GM12878 (cell line): ENCODE data around the gene APPL2. TPM values are rescaled to one million over a fixed set of nuclear protein-coding genes. Genes with fewer than 3 reads are reported as not detected.

Source experiments
- ATAC-seq: fragments of 200-7000 bp; cut with Tn5 transposase; 3 replicates; pipeline ENCODE4 v1.9.1; 2020; ENCODE audit warnings: mild to moderate bottlenecking, moderate library complexity
- BruUV-seq: library from RNA; stranded (reverse); fragments of 400-500 nt; replicated peaks from 2 replicates; lab custom pipeline; 2021; lab: Mats Ljungman, UMichigan
- CTCF ChIA-PET: fragments of 300-600 bp; sonication (Branson Sonifier 250); formaldehyde crosslinking; extraction: SDS; loops from one replicate; lab custom pipeline; 2021; ENCODE audit warnings: inconsistent platforms; lab: Yijun Ruan, JAX
- POLR2A ChIA-PET: fragments of 350-600 bp; formaldehyde crosslinking; extraction: SDS; loops from one replicate; lab custom pipeline; 2021; ENCODE audit warnings: inconsistent platforms; lab: Charles Lee
- RAD21 ChIA-PET: fragments of 300-600 bp; sonication (Branson Sonifier 250); formaldehyde crosslinking; loops from one replicate; lab custom pipeline; 2023; ENCODE audit warnings: antibody characterized with exemption; ENCODE audit not compliant: unreplicated experiment; lab: Charles Lee
- SMC1A ChIA-PET: fragments of 300-600 bp; sonication (Branson Sonifier 250); formaldehyde crosslinking; loops from one replicate; lab custom pipeline; 2023; ENCODE audit not compliant: unreplicated experiment, uncharacterized antibody; lab: Charles Lee
- DNase-seq: peaks from one replicate; pipeline ENCODE4 v3.0.0-alpha.2; 2011; ENCODE audit warnings: low read depth, low spot score
- FAIRE-seq: peaks from 3 replicates; lab custom pipeline; 2011; peaks lifted over from hg19 to GRCh38; lab: Jason Lieb, UNC
- H2AFZ ChIP-seq: 2 replicates; pipeline ENCODE4 v1.6.0; 2011; ENCODE audit warnings: low read depth, low read length, control low read depth; ENCODE audit not compliant: control insufficient read depth
- H3K27ac ChIP-seq: 2 replicates; pipeline ENCODE4 v1.5.1; 2011; ENCODE audit warnings: control low read depth; ENCODE audit not compliant: control insufficient read depth, insufficient read depth
- H3K27me3 ChIP-seq, 2 experiments: replicated peaks in 1 of 2; 2 replicates each; pipeline versions ENCODE4 v1.6.0 to v1.6.1; 2011; ENCODE audit warnings: low read length in 1 of 2; ENCODE audit not compliant: control insufficient read depth in 2 of 2, insufficient read depth in 2 of 2
- H3K36me3 ChIP-seq, 2 experiments: 2 replicates each; pipeline ENCODE4 v1.5.1; 2011; ENCODE audit warnings: low read length in 1 of 2; ENCODE audit not compliant: control insufficient read depth in 2 of 2, insufficient read depth in 2 of 2
- H3K4me1 ChIP-seq: 2 replicates; pipeline ENCODE4 v1.6.1; 2011; ENCODE audit warnings: mild to moderate bottlenecking, low read length, moderate library complexity, mixed read lengths; ENCODE audit not compliant: control insufficient read depth, insufficient read depth
- H3K4me2 ChIP-seq: 2 replicates; pipeline ENCODE4 v1.6.0; 2011; ENCODE audit warnings: control low read depth; ENCODE audit not compliant: control insufficient read depth, insufficient read depth
- H3K4me3 ChIP-seq: fragments of 200-600 bp; sonication (generic); 2 replicates; pipeline ENCODE4 v1.5.1; 2016
- H3K79me2 ChIP-seq: 2 replicates; pipeline ENCODE4 v1.6.0; 2011; ENCODE audit warnings: low read length; ENCODE audit not compliant: control insufficient read depth, insufficient read depth
- H3K9ac ChIP-seq: 2 replicates; pipeline ENCODE4 v1.8.0; 2011; ENCODE audit warnings: low read length, control low read depth, mixed read lengths; ENCODE audit not compliant: control insufficient read depth, insufficient read depth
- H3K9me3 ChIP-seq: replicated peaks from 3 replicates; pipeline ENCODE4 v1.5.1; 2011; ENCODE audit warnings: mild to moderate bottlenecking, low read length; ENCODE audit not compliant: control insufficient read depth, insufficient read depth
- H4K20me1 ChIP-seq: 2 replicates; pipeline ENCODE4 v1.6.0; 2011; ENCODE audit not compliant: control insufficient read depth, insufficient read depth
- BCL11A ChIP-seq: IDR thresholded peaks from 2 replicates; pipeline ENCODE4 v1.6.1; 2011; ENCODE audit warnings: low read depth, low read length
- BHLHE40 ChIP-seq, 2 experiments: fragments of 450-650 bp in 1 of 2; IDR thresholded peaks; 2 replicates each; pipeline ENCODE4 v1.6.1; 2011 to 2017; ENCODE audit warnings: low read depth in 2 of 2, borderline replicate concordance in 1 of 2, improper control_type of control experiment in 1 of 2, low read length in 1 of 2, mild to moderate bottlenecking in 1 of 2
- CBX3 ChIP-seq: fragments of 200-600 bp; sonication (generic); IDR thresholded peaks from 2 replicates; pipeline ENCODE4 v1.6.1; 2016; ENCODE audit warnings: low read depth, borderline replicate concordance
- EGR1 ChIP-seq, 2 experiments: IDR thresholded peaks; 1 replicate in 1 of 2; 2 replicates in 1 of 2; pipeline ENCODE4 v1.6.1; 2011 to 2012; ENCODE audit warnings: low read depth in 2 of 2, low read length in 2 of 2, borderline replicate concordance in 1 of 2, mild to moderate bottlenecking in 1 of 2, moderate library complexity in 1 of 2
- IKZF2 ChIP-seq, 2 experiments: fragments of 450-650 bp; IDR thresholded peaks; 2 replicates each; pipeline ENCODE4 v1.6.1; 2017; ENCODE audit warnings: mild to moderate bottlenecking in 2 of 2, moderate library complexity in 2 of 2
- JUNB ChIP-seq: IDR thresholded peaks from 2 replicates; pipeline ENCODE4 v1.6.1; 2016; ENCODE audit warnings: antibody characterized with exemption, mild to moderate bottlenecking
- KAT2A ChIP-seq: conservative IDR thresholded peaks from 2 replicates; pipeline ENCODE4 v1.6.1; 2011; ENCODE audit warnings: low read depth, low read length; ENCODE audit not compliant: control insufficient read depth
- MTA2 ChIP-seq: fragments of 450-650 bp; IDR thresholded peaks from 2 replicates; pipeline ENCODE4 v1.6.1; 2016; ENCODE audit warnings: low read depth, mild to moderate bottlenecking, moderate library complexity
- SMAD1 ChIP-seq: fragments of 450-650 bp; IDR thresholded peaks from 2 replicates; pipeline ENCODE4 v1.6.1; 2018; ENCODE audit warnings: mild to moderate bottlenecking, low read depth; ENCODE audit not compliant: partially characterized antibody
- SUPT20H ChIP-seq: IDR thresholded peaks from 2 replicates; pipeline ENCODE4 v1.6.1; 2011; ENCODE audit warnings: low read depth, mild to moderate bottlenecking, low read length, moderate library complexity, borderline replicate concordance; ENCODE audit not compliant: control insufficient read depth
- TARDBP ChIP-seq: IDR thresholded peaks from 2 replicates; pipeline ENCODE4 v1.6.1; 2016; ENCODE audit warnings: borderline replicate concordance
- ZNF207 ChIP-seq: fragments of 450-650 bp; IDR thresholded peaks from 2 replicates; pipeline ENCODE4 v1.6.1; 2014; ENCODE audit warnings: antibody characterized with exemption, mild to moderate bottlenecking, borderline replicate concordance
- ZNF274 ChIP-seq: IDR thresholded peaks from one replicate; pipeline ENCODE4 v1.8.0; 2011; ENCODE audit not compliant: insufficient read length, insufficient read depth
- WGBS: methylation state at CpG from one replicate; pipeline ENCODE4 v1.1.6; 2016; ENCODE audit warnings: low lambda C conversion rate; ENCODE audit not compliant: insufficient replicate concordance, insufficient coverage; ENCODE audit errors: missing lambda C conversion rate; 5-methylcytosine and 5-hydroxymethylcytosine counted together
- in situ Hi-C: fragments of 300-500 bp; cut with MboI; formaldehyde crosslinking; loops from 9 replicates; pipeline ENCODE4 v1.14.3; 2018; ENCODE audit warnings: mixed read lengths
- intact Hi-C: fragments of 100-400 bp; cut with micrococcal nuclease; formaldehyde crosslinking; loops from one replicate; pipeline ENCODE4 v1.14.2; 2022; ENCODE audit not compliant: unreplicated experiment
- polyA plus RNA-seq, 11 experiments: library from polyadenylated mRNA; depleted of rRNA in 4 of 11; unstranded in 6 of 11; stranded (reverse) in 5 of 11; fragments of >200 nt; fragmentation: Nextera tagmentation in 4 of 11; fragmentation: Illumina TruSeq in 1 of 11; extraction: Ambion mirVana in 4 of 11; extraction: Trizol in 1 of 11; gene quantifications; 1 replicate in 1 of 11; 2 replicates in 10 of 11; pipeline versions ENCODE4 v1.2.1 to v1.2.3, GENCODE V29; 2011 to 2016; ENCODE audit warnings: inconsistent platforms in 2 of 11, missing spikeins in 2 of 11, low read depth in 1 of 11
- total RNA-seq, 4 experiments: library from RNA; depleted of rRNA in 3 of 4; stranded (reverse); fragments of >200 nt in 3 of 4; fragmentation: Illumina TruSeq in 1 of 4; extraction: Trizol in 1 of 4; gene quantifications; 2 replicates each; pipeline versions ENCODE4 v1.2.1 to v1.2.3, GENCODE V29; 2013 to 2021

APPL2 gene
- total and polyA plus RNA-seq, 10 of the 15 experiments (the other 5 are each of a cell fraction or from before 2014, with no cell fraction given), result 1.9 to 14.2 (median 7.5) TPM

GRCh38 chr12:105218434-105218833, 17.5 kb downstream of the APPL2 start (continued):
- TF ChIP-seq CBX3 (no peak), KAT2A (no peak)
- TF ChIP-seq, all 136 proteins: peak for 0

- ChIA-PET RAD21 (no interaction called here), CTCF (interaction anchor here (1.2 kb wide), 1 partner anchor 9 kb away, joined by 3 read pairs; no protein-coding TSS in a partner anchor), SMC1A (interaction anchor here (0.5 kb wide), 1 partner anchor 183 kb away, joined by 3 read pairs; no protein-coding TSS in a partner anchor), POLR2A (no interaction called here)
- intact Hi-C loops (no loop called here), in situ Hi-C loops (no loop called here)
- Histone ChIP-seq H3K4me1 (no peaks in the 10 kb centered on the region), H3K79me2 (no peaks in the 10 kb centered on the region), H4K20me1 (no peaks in the 10 kb centered on the region; the same call in 1 of the 2 replicates), H3K9ac (no peak overlapping the region), H3K27me3 (no peaks in the 10 kb centered on the region), H2AFZ (no peak overlapping the region), H3K4me2 (no peak overlapping the region), H3K4me3 (no peak overlapping the region), H3K27ac (no peak overlapping the region), H3K36me3 (peaks cover 0 to 2% of the 10 kb centered on the region in 2 experiments; a peak in 3 of 4 replicates), H3K9me3 (no peaks in the 10 kb centered on the region)
- TF ChIP-seq EGR1 (IDR thresholded peaks at IDR 0.05; ENCODE audit: borderline replicate concordance in 1 of 2, low read depth in 2 of 2, low read length in 2 of 2), result no peak
- TF ChIP-seq ZNF207, result no peak
- TF ChIP-seq IKZF2 (IDR thresholded peaks at IDR 0.05), result no peak
- TF ChIP-seq TARDBP, result no peak
- no peak for TF ChIP-seq BHLHE40 (IDR thresholded peaks at IDR 0.05; ENCODE audit: borderline replicate concordance in 1 of 2, low read depth in 2 of 2, low read length in 1 of 2)
- no peak for TF ChIP-seq BCL11A
- TF ChIP-seq MTA2, result no peak
- no peak for TF ChIP-seq SUPT20H
- no peak for TF ChIP-seq SMAD1
- no peak for TF ChIP-seq ZNF274
- TF ChIP-seq JUNB, result no peak
- no TSS peak for BruUV-seq
- FAIRE-seq (no peak), DNase-seq (no peak), ATAC-seq (no peak)
- WGBS, result 83% methylated on average over 9 of the region's 9 CpGs
Measured at GRCh38 chr12:105214670-105215375, 21.2 kb downstream of the APPL2 start.
